NT2/D1 (cell line): ENCODE measurements around the gene SF3B3.

ENCODE experiments used
- YY1 ChIP-seq: IDR thresholded peaks from 2 replicates; pipeline ENCODE4 v1.6.1; 2011; ENCODE audit not compliant: insufficient read length, insufficient read depth
- ZNF274 ChIP-seq: IDR thresholded peaks from 2 replicates; pipeline ENCODE4 v1.6.1; 2011; ENCODE audit warnings: mild to moderate bottlenecking, low read depth, low read length

DNA sequence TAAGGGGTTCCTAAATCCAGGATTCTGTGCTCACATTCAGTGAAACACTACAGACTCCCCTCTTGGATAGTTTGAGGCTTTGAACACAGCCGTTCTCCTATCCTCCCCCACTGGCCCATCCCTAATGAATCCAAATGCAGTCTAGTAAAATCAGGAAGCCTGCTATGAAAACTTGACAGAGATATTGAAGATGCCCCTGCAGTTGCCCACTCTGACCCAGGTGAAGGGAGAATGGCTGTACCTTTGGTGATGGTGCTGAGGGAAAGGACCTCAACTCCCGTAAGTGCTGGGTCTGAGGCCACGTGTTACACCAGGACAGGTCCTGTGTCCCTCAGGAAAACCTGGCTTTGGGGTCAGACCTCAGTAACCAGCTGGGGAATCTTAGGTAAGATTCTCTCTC lies 54.4 kb downstream of the SF3B3 start:
- TF ChIP-seq ZNF274 (no peak), YY1 (no peak)
